ENCODE results near the gene SLC43A3.
"Not testable (repeated sequence)": the region's sequence is repeated elsewhere in the genome, so short reads cannot be mapped to it uniquely, and the experiment has no call there.

Gene SLC43A3

DNA sequence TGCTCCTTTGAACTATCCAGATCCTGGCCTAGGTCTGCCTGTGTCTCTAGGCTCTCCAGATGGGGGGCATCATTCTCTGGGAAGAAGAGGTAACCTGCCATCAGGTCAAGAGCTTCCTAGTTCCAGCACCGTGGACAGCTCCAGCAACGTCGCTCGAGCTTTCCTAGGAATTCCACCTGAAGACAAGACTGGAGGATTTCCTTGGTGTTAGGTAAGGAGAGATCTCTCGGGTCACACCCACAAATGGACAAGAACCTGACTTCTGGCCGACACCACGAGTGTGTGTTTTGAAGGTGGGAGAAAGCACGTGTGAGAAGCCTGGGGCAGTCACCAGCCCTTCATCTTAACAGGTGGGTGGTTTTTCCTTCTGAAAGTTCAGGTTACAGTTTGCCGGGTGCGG lies 47.2 kb downstream of the SLC43A3 start:
- DNase-seq (no peak), ATAC-seq (no peak)

GRCh38 chr11:57378186-57378585 lies 48.7 kb downstream of the SLC43A3 start:
- no peak for DNase-seq
- ATAC-seq: no peak

GRCh38 chr11:57377107-57377506 lies 49.8 kb downstream of the SLC43A3 start:
- ATAC-seq: no peak
- DNase-seq: no peak

- ATAC-seq (no peak), DNase-seq (no peak)
These were observed 50.5 kb downstream of the SLC43A3 start for GRCh38 chr11:57376095-57377090.

DNA sequence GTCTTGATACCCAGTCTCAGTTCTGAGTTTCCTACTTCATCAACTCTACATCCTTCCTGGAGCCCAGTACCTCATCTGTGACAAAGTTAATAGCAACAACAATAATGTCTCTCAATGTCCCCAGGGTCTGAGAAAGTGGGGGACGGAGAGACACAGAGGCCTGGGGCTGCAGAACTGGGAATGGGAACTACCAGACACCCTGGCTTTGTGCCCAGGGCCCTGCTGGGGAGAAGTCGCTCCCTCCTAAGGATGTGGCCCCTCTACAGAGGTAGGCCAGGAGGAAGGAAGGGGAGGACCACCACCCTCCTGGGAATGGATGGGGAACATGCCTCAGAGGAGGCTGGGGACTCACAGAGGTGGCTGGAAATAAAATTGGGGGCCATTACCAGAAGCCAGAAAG lies 51.4 kb downstream of the SLC43A3 start:
- ATAC-seq (no peak), DNase-seq (no peak)

GRCh38 chr11:57374966-57375365 lies 52.0 kb downstream of the SLC43A3 start:
- no peak for DNase-seq
- ATAC-seq: no peak

- no peak for ATAC-seq
- no peak for DNase-seq
These were observed 53.8 kb downstream of the SLC43A3 start for GRCh38 chr11:57373146-57373545.

GRCh38 chr11:57370941-57371340 lies 56.0 kb downstream of the SLC43A3 start:
- DNase-seq (no peak), ATAC-seq (no peak)

GRCh38 chr11:57370251-57370650 lies 56.7 kb downstream of the SLC43A3 start:
- ATAC-seq: no peak
- no peak for DNase-seq

GRCh38 chr11:57368845-57369232 lies 58.1 kb downstream of the SLC43A3 start:
- DNase-seq: no peak
- no peak for ATAC-seq

DNA sequence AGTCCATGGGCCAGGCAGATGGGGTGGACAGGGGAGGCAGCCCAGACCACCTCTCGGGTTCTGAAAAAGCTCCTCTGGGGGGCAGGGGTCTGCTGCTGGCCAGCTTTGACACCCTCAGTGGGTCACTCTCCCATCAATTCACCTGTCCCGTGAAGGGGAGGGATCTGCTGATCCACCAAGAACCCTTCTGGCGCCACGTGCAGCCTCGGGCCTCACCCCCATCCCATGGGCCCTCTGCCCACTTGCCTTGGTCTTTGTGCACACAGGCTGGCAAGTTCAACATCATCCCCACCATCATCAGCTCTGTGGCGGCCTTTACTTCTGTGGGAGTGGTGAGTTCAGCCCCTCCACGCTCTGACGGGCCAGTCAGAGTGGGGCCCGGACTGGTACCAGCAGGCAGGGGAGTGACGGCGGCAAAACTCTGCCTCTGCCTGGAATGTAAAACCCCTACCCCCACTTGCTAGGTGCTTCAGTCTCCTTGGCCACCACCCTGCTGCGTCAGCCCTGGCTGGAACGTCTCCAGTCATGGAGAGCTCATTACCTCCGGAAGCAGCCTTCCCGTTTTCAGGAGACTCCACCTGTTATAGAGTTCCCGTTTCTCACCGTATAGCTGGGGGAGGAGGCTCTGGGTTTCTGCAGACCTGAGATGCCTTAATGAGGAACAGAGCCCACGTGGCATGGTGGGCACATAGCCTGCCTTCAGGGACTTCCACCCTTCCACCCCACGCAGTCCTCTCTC lies 58.6 kb downstream of the SLC43A3 start:
- DNase-seq (no peak), ATAC-seq (no peak)

DNA sequence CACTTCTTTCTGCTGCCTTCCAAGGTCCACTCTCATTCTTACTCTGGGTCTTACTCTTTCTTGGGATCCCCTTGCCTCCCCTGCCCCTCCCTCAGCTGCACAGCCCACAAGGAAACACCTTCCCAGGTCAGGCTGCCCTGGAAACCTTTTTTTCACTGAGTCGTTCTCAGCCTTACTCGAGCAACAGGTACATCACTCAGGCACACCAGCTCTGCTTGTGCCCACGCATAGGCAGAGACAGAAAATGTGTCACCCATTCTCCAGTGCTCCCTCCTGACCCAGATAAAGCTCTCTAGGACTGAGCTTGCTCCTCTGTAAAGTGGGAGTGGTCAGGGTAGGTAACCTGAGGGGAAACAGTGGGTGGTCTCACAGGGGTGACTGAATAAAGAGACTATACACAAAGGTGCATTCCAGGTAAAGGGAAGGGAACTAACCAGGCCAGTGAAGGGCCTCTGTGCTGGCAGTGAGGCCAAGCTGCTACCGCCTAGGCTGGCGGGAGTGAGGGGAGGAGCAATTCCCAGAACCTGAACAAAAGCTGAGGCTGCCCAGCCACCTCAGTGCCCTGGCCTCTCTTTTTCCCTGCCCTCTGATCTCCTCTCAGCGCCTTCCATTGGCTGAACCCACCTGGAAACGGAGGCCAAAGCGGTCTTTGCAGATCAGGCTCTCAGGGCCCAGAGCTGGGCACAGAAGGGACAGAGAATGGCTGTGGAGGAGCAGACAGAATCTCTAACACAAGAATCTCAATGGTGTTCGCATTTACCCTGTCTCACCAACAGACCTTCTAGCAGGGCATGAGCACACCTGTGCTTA lies 61.9 kb downstream of the SLC43A3 start:
- DNase-seq (no peak), ATAC-seq (no peak)

GRCh38 chr11:57363131-57364080 lies 63.5 kb downstream of the SLC43A3 start:
- no peak for DNase-seq
- ATAC-seq: no peak

DNA sequence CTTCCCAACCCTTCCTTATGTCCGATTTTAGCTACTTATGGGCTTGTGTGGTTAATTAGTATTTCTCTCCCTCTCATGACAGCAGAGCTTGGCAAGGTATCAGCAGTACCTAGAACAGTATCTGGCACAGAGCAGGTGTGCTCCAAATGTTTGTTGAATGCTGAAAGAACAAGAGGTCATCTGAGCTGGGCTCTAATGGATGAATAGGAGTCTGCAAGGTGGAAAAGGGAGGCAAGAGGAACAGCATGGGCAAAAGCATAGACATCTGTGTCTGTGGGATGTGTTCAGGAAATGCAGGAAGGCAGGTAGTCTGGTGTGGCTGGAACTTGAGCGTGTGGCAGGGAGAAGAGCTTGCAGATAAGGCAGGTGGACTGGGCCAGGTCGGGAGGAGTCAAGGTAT lies 65.0 kb downstream of the SLC43A3 start:
- no peak for ATAC-seq
- DNase-seq: no peak

DNA sequence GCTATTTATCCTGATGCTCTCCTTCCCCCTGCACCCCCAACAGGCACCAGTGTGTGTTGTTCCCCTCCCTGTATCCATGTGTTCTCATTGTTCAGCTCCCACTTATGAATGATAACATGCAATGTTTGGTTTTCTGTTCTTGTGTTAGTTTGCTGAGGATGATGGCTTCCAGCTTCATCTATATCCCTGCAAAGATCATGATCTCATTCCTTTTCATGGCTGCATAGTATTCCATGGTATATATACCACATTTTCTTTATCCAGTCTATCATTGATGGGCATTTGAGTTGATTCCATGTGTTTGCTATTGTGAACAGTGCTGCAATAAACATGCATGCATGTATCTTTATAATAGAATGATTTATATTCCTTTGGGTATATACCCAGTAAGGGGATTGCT lies 65.5 kb downstream of the SLC43A3 start:
- not testable (repeated sequence) for ATAC-seq

GRCh38 chr11:57360991-57361390 lies 65.9 kb downstream of the SLC43A3 start:
- DNase-seq (no peak), ATAC-seq (no peak)

More for the DNA sequence above, 65.5 kb downstream of the SLC43A3 start:
- not testable (repeated sequence) for DNase-seq

DNA sequence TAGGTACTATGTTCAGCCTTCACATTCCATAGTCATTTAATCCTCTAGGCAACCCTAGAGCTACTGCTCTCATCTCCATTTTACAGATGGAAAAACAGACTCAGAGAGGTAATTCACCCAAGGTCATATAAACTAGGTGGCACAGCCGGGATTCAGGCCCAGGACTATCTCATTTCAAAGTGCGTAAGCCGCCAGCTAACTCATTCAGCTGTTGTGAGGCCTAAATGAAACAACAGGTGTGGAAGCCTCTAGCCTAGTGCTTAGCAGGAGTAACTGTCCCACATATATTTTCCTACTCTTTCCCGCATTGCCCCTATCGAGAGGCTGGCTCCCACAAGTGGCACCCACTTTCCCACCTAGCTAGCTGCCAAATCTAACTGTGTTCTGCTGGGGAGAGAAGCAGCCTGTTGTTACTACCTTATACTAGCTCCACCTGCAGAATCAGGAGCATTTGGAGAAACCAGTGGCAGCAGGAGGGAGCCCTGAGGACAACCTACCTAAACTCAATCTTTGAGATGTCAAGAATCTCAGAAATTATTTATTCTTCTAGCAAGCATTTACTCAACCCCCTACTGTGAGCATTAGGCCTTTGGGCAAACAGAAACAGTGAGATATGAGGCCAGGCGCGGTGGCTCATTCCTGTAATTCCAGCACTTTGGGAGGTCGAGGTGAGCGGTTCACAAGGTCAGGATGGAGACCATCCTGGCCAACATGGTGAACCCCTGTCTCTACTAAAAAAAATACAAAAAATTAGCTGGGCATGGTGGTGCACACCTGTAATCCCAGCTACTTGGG lies 66.8 kb downstream of the SLC43A3 start:
- DNase-seq (no peak), ATAC-seq (no peak)

DNA sequence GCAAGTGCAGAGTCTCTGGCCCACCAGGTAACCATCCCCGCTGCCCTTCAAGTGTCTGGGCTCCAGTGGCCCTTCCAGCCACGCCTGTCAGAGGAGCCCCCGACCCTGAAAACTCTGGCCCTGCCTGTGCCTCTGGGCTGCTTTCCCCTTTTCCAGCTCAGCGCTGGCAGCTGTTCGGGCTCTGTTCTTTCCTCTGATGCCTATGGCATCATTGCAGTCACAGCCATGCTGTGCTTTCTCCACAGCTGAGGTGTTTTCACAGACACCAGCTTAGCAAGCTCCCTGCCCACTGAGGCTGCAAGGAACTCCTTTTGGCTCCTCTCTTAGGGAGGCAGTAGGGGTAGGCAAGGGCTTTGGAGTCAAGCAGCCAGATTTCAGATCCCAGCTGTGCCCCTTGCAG lies 67.5 kb downstream of the SLC43A3 start:
- DNase-seq (no peak), ATAC-seq (no peak)

DNA sequence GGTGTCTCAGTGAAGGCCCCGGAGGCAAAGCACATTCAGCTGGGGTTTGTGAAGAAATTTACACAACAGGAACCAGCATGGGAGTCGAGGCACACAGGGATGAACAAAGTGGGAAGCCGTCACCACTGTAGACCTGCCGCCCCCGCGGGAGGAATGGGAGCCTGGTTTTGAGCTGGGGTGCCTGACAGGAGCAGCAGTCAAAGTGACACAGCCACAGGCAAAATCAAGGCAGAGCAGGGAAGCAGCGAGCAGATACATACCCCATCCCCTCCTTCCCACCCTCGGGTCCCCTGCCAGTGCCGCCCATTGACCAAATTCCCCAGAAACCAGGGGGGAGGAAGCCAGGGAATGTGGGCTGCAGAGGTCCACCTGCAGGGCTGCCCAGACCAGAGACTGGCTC lies 67.9 kb downstream of the SLC43A3 start:
- DNase-seq (no peak), ATAC-seq (no peak)

DNA sequence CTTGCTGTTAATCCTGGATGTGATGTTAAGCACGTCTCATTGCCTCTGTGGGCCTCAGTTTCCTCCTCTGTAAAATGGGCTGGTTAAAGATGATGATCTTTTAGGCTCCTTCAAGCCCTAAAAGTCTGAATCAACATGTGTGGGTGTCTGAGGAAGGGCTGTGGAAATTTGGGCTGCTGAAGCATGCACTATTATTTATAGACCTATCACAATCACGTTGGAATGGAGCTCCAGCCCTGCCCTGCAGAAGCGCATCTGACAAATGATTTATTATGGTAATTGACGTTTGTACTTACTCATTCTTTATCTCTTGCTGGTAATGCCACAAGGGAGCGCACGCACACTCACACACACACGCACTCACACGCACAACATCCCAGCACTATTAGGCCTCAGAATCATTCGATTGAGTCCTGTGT lies 68.4 kb downstream of the SLC43A3 start:
- ATAC-seq (no peak), DNase-seq (no peak)
